ENCODE measurements around the gene MOCS1.

The MOCS1 gene

GRCh38 chr6:39932386-39932910 is 1.8 kb downstream of the MOCS1 start:
- TF ChIP-seq CTCF (IDR thresholded peaks at IDR 0.05; ENCODE audit: borderline replicate concordance, insufficient read depth, low read depth, low read length) = no peak
- no peak overlapping the region for H3K4me3 ChIP-seq (ENCODE audit: low read depth, low read length)

- no peak for TF ChIP-seq CTCF (IDR thresholded peaks at IDR 0.05; ENCODE audit: borderline replicate concordance, insufficient read depth, low read depth, low read length)
- no peak overlapping the region for H3K4me3 ChIP-seq (ENCODE audit: low read depth, low read length)
Measured at GRCh38 chr6:39931607-39932006, 2.7 kb downstream of the MOCS1 start.

GRCh38 chr6:39930540-39930939 is 3.7 kb downstream of the MOCS1 start:
- H3K4me3 ChIP-seq (ENCODE audit: low read depth, low read length) = no peak overlapping the region
- TF ChIP-seq CTCF (IDR thresholded peaks at IDR 0.05; ENCODE audit: borderline replicate concordance, insufficient read depth, low read depth, low read length) = no peak

- no peak for TF ChIP-seq CTCF (IDR thresholded peaks at IDR 0.05; ENCODE audit: borderline replicate concordance, insufficient read depth, low read depth, low read length)
- no peak overlapping the region for H3K4me3 ChIP-seq (ENCODE audit: low read depth, low read length)
Measured at GRCh38 chr6:39929733-39930461, 4.4 kb downstream of the MOCS1 start.

- no peak for TF ChIP-seq CTCF (IDR thresholded peaks at IDR 0.05; ENCODE audit: borderline replicate concordance, insufficient read depth, low read depth, low read length)
- no peak overlapping the region for H3K4me3 ChIP-seq (ENCODE audit: low read depth, low read length)
Measured at GRCh38 chr6:39929039-39929732, 5.1 kb downstream of the MOCS1 start.

GRCh38 chr6:39927159-39927558 is 7.1 kb downstream of the MOCS1 start:
- TF ChIP-seq CTCF (IDR thresholded peaks at IDR 0.05; ENCODE audit: borderline replicate concordance, insufficient read depth, low read depth, low read length) = no peak
- H3K4me3 ChIP-seq (ENCODE audit: low read depth, low read length) = no peak overlapping the region

- no peak overlapping the region for H3K4me3 ChIP-seq (ENCODE audit: low read depth, low read length)
- no peak for TF ChIP-seq CTCF (IDR thresholded peaks at IDR 0.05; ENCODE audit: borderline replicate concordance, insufficient read depth, low read depth, low read length)
Measured at GRCh38 chr6:39926668-39927067, 7.6 kb downstream of the MOCS1 start.

Measured in GM12875 (cell line).